NCI-H187 (cell line): ENCODE measurements around the gene MAPKAPK3.

Experiments
- DNase-seq, 2 experiments: peaks; one replicate each; lab custom pipeline; 2025; lab: John Stamatoyannopoulos, UW

MAPKAPK3 gene

GRCh38 chr3:50627407-50628051 is 10.6 kb downstream of the MAPKAPK3 start:
- DNase-seq: no peak

GRCh38 chr3:50628601-50629000 is 11.7 kb downstream of the MAPKAPK3 start:
- DNase-seq: no peak

GRCh38 chr3:50630394-50630793 is 13.4 kb downstream of the MAPKAPK3 start:
- DNase-seq: no peak

- DNase-seq: peak in 1 of 2 experiments; percentile 27
Measured at GRCh38 chr3:50630877-50631276, 13.9 kb downstream of the MAPKAPK3 start.

- DNase-seq: no peak
Measured at GRCh38 chr3:50632450-50632849, 15.5 kb downstream of the MAPKAPK3 start.

- no peak for DNase-seq
Measured at GRCh38 chr3:50633230-50633790, 16.4 kb downstream of the MAPKAPK3 start.

GRCh38 chr3:50635066-50635465 is 18.1 kb downstream of the MAPKAPK3 start:
- no peak for DNase-seq

GRCh38 chr3:50637011-50637410 is 20.1 kb downstream of the MAPKAPK3 start:
- no peak for DNase-seq

GRCh38 chr3:50637945-50638344 is 21.0 kb downstream of the MAPKAPK3 start:
- no peak for DNase-seq

- no peak for DNase-seq
Measured at GRCh38 chr3:50639055-50639494, 22.1 kb downstream of the MAPKAPK3 start.

GRCh38 chr3:50642382-50642781 is 25.4 kb downstream of the MAPKAPK3 start:
- no peak for DNase-seq

- DNase-seq: no peak
Measured at GRCh38 chr3:50644561-50644960, 27.6 kb downstream of the MAPKAPK3 start.

- no peak for DNase-seq
Measured at GRCh38 chr3:50645378-50645777, 28.4 kb downstream of the MAPKAPK3 start.

GRCh38 chr3:50648313-50648712 is 31.4 kb downstream of the MAPKAPK3 start:
- DNase-seq: no peak

- DNase-seq: no peak
Measured at GRCh38 chr3:50648944-50649343, 32.0 kb downstream of the MAPKAPK3 start.

GRCh38 chr3:50649451-50649931 is 32.5 kb downstream of the MAPKAPK3 start:
- no peak for DNase-seq

GRCh38 chr3:50650018-50650417 is 33.1 kb downstream of the MAPKAPK3 start:
- DNase-seq: no peak

GRCh38 chr3:50651445-50651844 is 34.5 kb downstream of the MAPKAPK3 start:
- no peak for DNase-seq

GRCh38 chr3:50651920-50652529 is 35.1 kb downstream of the MAPKAPK3 start:
- no peak for DNase-seq

- no peak for DNase-seq
Measured at GRCh38 chr3:50652709-50653108, 35.8 kb downstream of the MAPKAPK3 start.

- DNase-seq: no peak
Measured at GRCh38 chr3:50653937-50654595, 37.1 kb downstream of the MAPKAPK3 start.

- DNase-seq: no peak
Measured at GRCh38 chr3:50655009-50655830, 38.3 kb downstream of the MAPKAPK3 start.
